Activated naive CD8-positive, alpha-beta T cell treated with anti-CD3 and anti-CD28 coated beads, Interleukin-2, amount 50 U/mL, for 16 hours (primary cell): Measurements from ENCODE around the gene ACTR8.

Experiments
- DNase-seq: peaks from one replicate; pipeline ENCODE4 v3.0.0-alpha.2; 2020; ENCODE audit warnings: low read depth, low spot score

Gene ACTR8

GRCh38 chr3:53817211-53817610, 64.7 kb downstream of the ACTR8 start:
- DNase-seq, result no peak
